GM11168 (cell line): ENCODE results near the gene MFAP2.

Source experiments
- in situ Hi-C: fragments of 300-500 bp; cut with MboI; formaldehyde crosslinking; loops from one replicate; pipeline ENCODE4 v1.12.0; 2022; ENCODE audit warnings: low sequenced_read_pairs; ENCODE audit not compliant: unreplicated experiment

MFAP2 gene

GRCh38 chr1:17008208-17008855, 27.9 kb upstream of the MFAP2 start:
- in situ Hi-C loops = no loop called here

GRCh38 chr1:17007121-17007520, 26.7 kb upstream of the MFAP2 start:
- in situ Hi-C loops = no loop called here

- in situ Hi-C loops = no loop called here
Observed at GRCh38 chr1:17005365-17005740, 24.9 kb upstream of the MFAP2 start.

GRCh38 chr1:17004466-17005364, 24.3 kb upstream of the MFAP2 start:
- in situ Hi-C loops = no loop called here

- in situ Hi-C loops = no loop called here
Observed at GRCh38 chr1:17002524-17002902, 22.1 kb upstream of the MFAP2 start.

GRCh38 chr1:17001760-17002523, 21.5 kb upstream of the MFAP2 start:
- in situ Hi-C loops = no loop called here

- in situ Hi-C loops = no loop called here
Observed at GRCh38 chr1:16999863-17000262, 19.4 kb upstream of the MFAP2 start.

GRCh38 chr1:16998589-16998988, 18.2 kb upstream of the MFAP2 start:
- in situ Hi-C loops = no loop called here

- in situ Hi-C loops = no loop called here
Observed at GRCh38 chr1:16996845-16997244, 16.4 kb upstream of the MFAP2 start.

- in situ Hi-C loops = no loop called here
Observed at GRCh38 chr1:16993521-16994038, 13.2 kb upstream of the MFAP2 start.

- in situ Hi-C loops = no loop called here
Observed at GRCh38 chr1:16992675-16993074, 12.3 kb upstream of the MFAP2 start.

GRCh38 chr1:16992102-16992501, 11.7 kb upstream of the MFAP2 start:
- in situ Hi-C loops = no loop called here

- in situ Hi-C loops = no loop called here
Observed at GRCh38 chr1:16991571-16991970, 11.2 kb upstream of the MFAP2 start.

- in situ Hi-C loops = no loop called here
Observed at GRCh38 chr1:16989676-16990391, 9.4 kb upstream of the MFAP2 start.

GRCh38 chr1:16988210-16988609, 7.8 kb upstream of the MFAP2 start:
- in situ Hi-C loops = no loop called here

GRCh38 chr1:16986962-16987361, 6.5 kb upstream of the MFAP2 start:
- in situ Hi-C loops = no loop called here

GRCh38 chr1:16986560-16986959, 6.1 kb upstream of the MFAP2 start:
- in situ Hi-C loops = no loop called here

- in situ Hi-C loops = no loop called here
Observed at GRCh38 chr1:16986113-16986512, 5.7 kb upstream of the MFAP2 start.

GRCh38 chr1:16984717-16985116, 4.3 kb upstream of the MFAP2 start:
- in situ Hi-C loops = no loop called here

- in situ Hi-C loops = no loop called here
Observed at GRCh38 chr1:16983649-16984048, 3.2 kb upstream of the MFAP2 start.
